Activated T-helper 17 cell treated with anti-CD3 and anti-CD28 coated beads, Interleukin-2, amount 50 U/mL, for 72 hours (primary cell): Measurements from ENCODE around the gene GRIK5. TPM values are rescaled to one million over a fixed set of nuclear protein-coding genes. Genes with fewer than 3 reads are reported as not detected.

Experiments used
- ATAC-seq: fragments of 150-1000 bp; cut with Tn5 transposase; replicated peaks from 2 replicates; pipeline ENCODE4 v1.10.0; 2021; ENCODE audit warnings: mild to moderate bottlenecking, moderate library complexity
- H3K27ac Mint-ChIP-seq: one replicate; pipeline ENCODE4 v1.8.0; 2022; ENCODE audit warnings: mixed read lengths
- H3K27me3 Mint-ChIP-seq: one replicate; pipeline ENCODE4 v1.8.0; 2022; ENCODE audit warnings: mixed read lengths
- H3K36me3 Mint-ChIP-seq: one replicate; pipeline ENCODE4 v1.8.0; 2022; ENCODE audit warnings: low read depth, mild to moderate bottlenecking, mixed read lengths
- H3K4me1 Mint-ChIP-seq: one replicate; pipeline ENCODE4 v1.8.0; 2022; ENCODE audit warnings: mixed read lengths
- H3K4me3 Mint-ChIP-seq: one replicate; pipeline ENCODE4 v1.8.0; 2022; ENCODE audit warnings: mild to moderate bottlenecking, mixed read lengths
- H3K9me3 Mint-ChIP-seq: one replicate; pipeline ENCODE4 v1.8.0; 2022; ENCODE audit warnings: mixed read lengths
- total RNA-seq, 2 donors: library from RNA; stranded (reverse); gene quantifications; one replicate each; pipeline ENCODE4 v1.2.3, GENCODE V29; 2022

The GRIK5 gene
- total RNA-seq, 2 donors from 2014 or later = 0.37 to 1.7 TPM

GRCh38 chr19:41967054-41967783, 102.8 kb downstream of the GRIK5 start:
- Mint-ChIP-seq H3K27me3 (no peaks in the 10 kb centered on the region), H3K36me3 (no peaks in the 10 kb centered on the region), H3K4me3 (no peak overlapping the region), H3K27ac (no peak overlapping the region), H3K4me1 (no peaks in the 10 kb centered on the region), H3K9me3 (no peaks in the 10 kb centered on the region)
- ATAC-seq = no peak

GRCh38 chr19:41965106-41965505, 104.9 kb downstream of the GRIK5 start:
- no peak for ATAC-seq
- Mint-ChIP-seq H3K27me3 (no peaks in the 10 kb centered on the region), H3K27ac (no peak overlapping the region), H3K36me3 (no peaks in the 10 kb centered on the region), H3K4me3 (no peak overlapping the region), H3K9me3 (no peaks in the 10 kb centered on the region), H3K4me1 (no peaks in the 10 kb centered on the region)

GRCh38 chr19:41960973-41961372, 109.0 kb downstream of the GRIK5 start:
- peaks cover 8% of the 10 kb centered on the region for H3K36me3 Mint-ChIP-seq
- no peak overlapping the region for H3K4me3 Mint-ChIP-seq
- H3K9me3 Mint-ChIP-seq = no peaks in the 10 kb centered on the region
- H3K27me3 Mint-ChIP-seq = no peaks in the 10 kb centered on the region
- H3K27ac Mint-ChIP-seq = no peak overlapping the region
- peaks cover 16% of the 10 kb centered on the region for H3K4me1 Mint-ChIP-seq
- no peak for ATAC-seq

GRCh38 chr19:41959056-41960053, 110.7 kb downstream of the GRIK5 start, which contains the start of gene RABAC1:
Gene RABAC1, minus strand, starts transcription at chr19:41959321. Its CDS starts 29 bp downstream, at chr19:41959292.
- Mint-ChIP-seq H3K36me3 (peaks cover 8% of the 10 kb centered on the region), H3K4me1 (peaks cover 16% of the 10 kb centered on the region), H3K9me3 (no peaks in the 10 kb centered on the region), H3K4me3 (peak within 1 kb of the TSS; percentile 85), H3K27me3 (no peaks in the 10 kb centered on the region), H3K27ac (peak within 1 kb of the TSS; percentile 78)
- ATAC-seq = peak; percentile 92

- peaks cover 8% of the 10 kb centered on the region for H3K36me3 Mint-ChIP-seq
- peak overlapping the region; percentile 64 for H3K27ac Mint-ChIP-seq
- H3K9me3 Mint-ChIP-seq = no peaks in the 10 kb centered on the region
- ATAC-seq = peak; percentile 81
- peak overlapping the region; percentile 85 for H3K4me3 Mint-ChIP-seq
- no peaks in the 10 kb centered on the region for H3K27me3 Mint-ChIP-seq
- H3K4me1 Mint-ChIP-seq = peaks cover 16% of the 10 kb centered on the region
Observed at GRCh38 chr19:41958367-41959055, 111.5 kb downstream of the GRIK5 start.

GRCh38 chr19:41957838-41958366, 112.1 kb downstream of the GRIK5 start:
- Mint-ChIP-seq H3K36me3 (peaks cover 8% of the 10 kb centered on the region), H3K4me1 (peaks cover 16% of the 10 kb centered on the region), H3K27me3 (no peaks in the 10 kb centered on the region), H3K27ac (peak overlapping the region; percentile 64), H3K4me3 (peak overlapping the region; percentile 85), H3K9me3 (no peaks in the 10 kb centered on the region)
- peak; percentile 40 for ATAC-seq

- Mint-ChIP-seq H3K4me3 (peak overlapping the region; percentile 85), H3K4me1 (peaks cover 16% of the 10 kb centered on the region), H3K9me3 (no peaks in the 10 kb centered on the region), H3K36me3 (peaks cover 8% of the 10 kb centered on the region), H3K27ac (peak overlapping the region; percentile 64), H3K27me3 (no peaks in the 10 kb centered on the region)
- ATAC-seq = no peak
Observed at GRCh38 chr19:41957161-41957837, 112.7 kb downstream of the GRIK5 start.

GRCh38 chr19:41956621-41957020, 113.4 kb downstream of the GRIK5 start:
- H3K36me3 Mint-ChIP-seq = peaks cover 8% of the 10 kb centered on the region
- H3K27ac Mint-ChIP-seq = no peak overlapping the region
- ATAC-seq = no peak
- H3K4me3 Mint-ChIP-seq = no peak overlapping the region
- H3K27me3 Mint-ChIP-seq = no peaks in the 10 kb centered on the region
- H3K4me1 Mint-ChIP-seq = peaks cover 16% of the 10 kb centered on the region
- H3K9me3 Mint-ChIP-seq = no peaks in the 10 kb centered on the region

- peaks cover 8% of the 10 kb centered on the region for H3K36me3 Mint-ChIP-seq
- H3K27ac Mint-ChIP-seq = no peak overlapping the region
Observed at GRCh38 chr19:41955521-41955920, 114.5 kb downstream of the GRIK5 start.

GRCh38 chr19:41951686-41952172, 118.3 kb downstream of the GRIK5 start:
- Mint-ChIP-seq H3K4me3 (peak overlapping the region; percentile 27), H3K4me1 (peaks cover 5% of the 10 kb centered on the region), H3K27me3 (no peaks in the 10 kb centered on the region), H3K36me3 (peaks cover 6% of the 10 kb centered on the region), H3K9me3 (no peaks in the 10 kb centered on the region), H3K27ac (peak overlapping the region; percentile 36)
- ATAC-seq = peak; percentile 91

More at GRCh38 chr19:41955521-41955920, 114.5 kb downstream of the GRIK5 start:
- no peaks in the 10 kb centered on the region for H3K9me3 Mint-ChIP-seq
- no peaks in the 10 kb centered on the region for H3K27me3 Mint-ChIP-seq
- peaks cover 16% of the 10 kb centered on the region for H3K4me1 Mint-ChIP-seq
- ATAC-seq = no peak
- no peak overlapping the region for H3K4me3 Mint-ChIP-seq

Other genes with a start within 250 kb of the GRIK5 start
- gene LYPD4, start 225.5 kb downstream of the GRIK5 start, total RNA-seq = not detected
- gene DMRTC2, start 225.2 kb downstream of the GRIK5 start, total RNA-seq = not detected
- 1,000 to 10,000 TPM; 3,531 to 4,049 TPM for gene RPS19, start 210.0 kb downstream of the GRIK5 start, total RNA-seq
- gene CD79A, start 192.9 kb downstream of the GRIK5 start, total RNA-seq = under 1 TPM; 0.22 to 0.98 TPM
- gene ARHGEF1, start 187.0 kb downstream of the GRIK5 start, total RNA-seq = 100 to 1,000 TPM; 255 to 337 TPM
- 1 to 10 TPM in 1 of 2 donors, under 1 TPM in 1; 0.89 to 2.1 TPM for gene ERFL, start 141.8 kb downstream of the GRIK5 start, total RNA-seq
- 10 to 100 TPM; 37.6 to 54.7 TPM for gene RABAC1, start 110.9 kb downstream of the GRIK5 start, total RNA-seq
- gene ATP1A3, start 76.0 kb downstream of the GRIK5 start, total RNA-seq = 1 to 10 TPM; 1.7 to 5.0 TPM
- 10 to 100 TPM; 12.1 to 12.5 TPM for gene ZNF574, start 6.0 kb upstream of the GRIK5 start, total RNA-seq
- gene POU2F2, start 62.2 kb upstream of the GRIK5 start, total RNA-seq = 10 to 100 TPM; 33.1 to 95.9 TPM
- 10 to 100 TPM; 37.4 to 45.7 TPM for gene DEDD2, start 147.5 kb upstream of the GRIK5 start, total RNA-seq
- gene ZNF526, start 150.1 kb upstream of the GRIK5 start, total RNA-seq = 10 to 100 TPM; 17.2 to 18.0 TPM
- 10 to 100 TPM; 30.3 to 47.2 TPM for gene GSK3A, start 172.4 kb upstream of the GRIK5 start, total RNA-seq
- 10 to 100 TPM; 44.8 to 49.7 TPM for gene ERF, start 184.9 kb upstream of the GRIK5 start, total RNA-seq
- 100 to 1,000 TPM in 1 of 2 donors, 10 to 100 TPM in 1; 85.4 to 165 TPM for gene CIC, start 199.0 kb upstream of the GRIK5 start, total RNA-seq
- gene PRR19, start 231.9 kb upstream of the GRIK5 start, total RNA-seq = 1 to 10 TPM; 1.3 to 1.4 TPM
- 10 to 100 TPM; 42.0 to 60.2 TPM for gene PAFAH1B3, start 232.4 kb upstream of the GRIK5 start, total RNA-seq
- 1 to 10 TPM in 1 of 2 donors, under 1 TPM in 1; 0.50 to 1.6 TPM for gene TMEM145, start 243.1 kb upstream of the GRIK5 start, total RNA-seq